ENCODE data around the gene SIRT2.
"Not testable (repeated sequence)": the region's sequence is repeated elsewhere in the genome, so short reads cannot be mapped to it uniquely, and the experiment has no call there.

Gene SIRT2

GRCh38 chr19:38862321-38863059, 36.9 kb downstream of the SIRT2 start:
- DNase-seq, result no peak

- no peak for DNase-seq
These were observed 38.0 kb downstream of the SIRT2 start for GRCh38 chr19:38861368-38861767.

- DNase-seq, result not testable (repeated sequence)
These were observed 39.7 kb downstream of the SIRT2 start for GRCh38 chr19:38859631-38860204.

- no peak for DNase-seq
These were observed 42.6 kb downstream of the SIRT2 start for GRCh38 chr19:38856813-38857212.

- DNase-seq, result not testable (repeated sequence)
These were observed 43.7 kb downstream of the SIRT2 start for GRCh38 chr19:38855751-38856150.

GRCh38 chr19:38854961-38855360, 44.5 kb downstream of the SIRT2 start:
- not testable (repeated sequence) for DNase-seq

GRCh38 chr19:38853214-38853613, 46.2 kb downstream of the SIRT2 start:
- no peak for DNase-seq

- peak; percentile 44 for DNase-seq
These were observed 47.0 kb downstream of the SIRT2 start for GRCh38 chr19:38852231-38853044.

GRCh38 chr19:38851622-38852230, 47.7 kb downstream of the SIRT2 start:
- peak; percentile 91 for DNase-seq

- DNase-seq, result peak; percentile 41
These were observed 48.3 kb downstream of the SIRT2 start for GRCh38 chr19:38850976-38851621.

- DNase-seq, result peak; percentile 95
These were observed 48.9 kb downstream of the SIRT2 start for GRCh38 chr19:38850436-38850975.

GRCh38 chr19:38849860-38850435, 49.5 kb downstream of the SIRT2 start, which contains the start of gene HNRNPL:
HNRNPL (minus strand) TSS chr19:38849986; CDS start chr19:38849966, 20 bp downstream.
- DNase-seq, result peak; percentile 98

GRCh38 chr19:38849147-38849859, 50.1 kb downstream of the SIRT2 start:
- peak; percentile 99 for DNase-seq

GRCh38 chr19:38848299-38849146, 50.9 kb downstream of the SIRT2 start:
- DNase-seq, result no peak

- DNase-seq, result no peak
These were observed 53.3 kb downstream of the SIRT2 start for GRCh38 chr19:38846097-38846496.

- no peak for DNase-seq
These were observed 53.9 kb downstream of the SIRT2 start for GRCh38 chr19:38845374-38846024.

- DNase-seq, result no peak
These were observed 55.2 kb downstream of the SIRT2 start for GRCh38 chr19:38844093-38844686.

- no peak for DNase-seq
These were observed 56.2 kb downstream of the SIRT2 start for GRCh38 chr19:38843175-38843758.
